ENCODE measurements around the gene TRAF1. TPM values are rescaled to one million over a fixed set of nuclear protein-coding genes. Genes with fewer than 3 reads are reported as not detected.

The TRAF1 gene
- total RNA-seq, 4 donors from 2014 or later: 2.2 to 7.2 (median 4.3) TPM

DNA sequence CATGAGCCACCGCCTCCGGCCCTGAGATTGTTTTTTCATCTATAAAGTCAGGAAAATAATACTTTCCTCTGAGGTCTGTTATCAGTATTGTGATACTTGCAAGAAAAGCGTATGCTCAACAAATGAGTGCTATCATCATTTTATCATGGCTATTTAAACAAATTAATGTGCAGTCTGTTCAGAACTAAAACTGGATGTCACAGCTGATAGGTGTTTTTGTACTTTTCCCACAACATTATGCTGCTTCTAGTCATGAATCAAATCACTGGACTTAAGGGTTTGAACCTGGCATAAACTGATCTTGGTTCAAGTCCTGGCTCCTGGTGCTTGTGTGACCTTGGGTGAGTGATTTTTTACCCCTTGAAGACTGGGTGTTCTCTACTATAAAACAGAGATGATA is 28.2 kb downstream of the TRAF1 start:
- in situ Hi-C loops (cut with MboI; ENCODE audit: low pct_ligation_motif_present in 1 of 4, low pct_unique_long_range_greater_than_20kb in 1 of 4, low sequenced_read_pairs in 3 of 4): no loop called here
- 71 to 94% methylated on average over 1 to 3 of the region's 3 CpGs for WGBS, 2 donors (ENCODE audit: low coverage in 1 of 2)
- no peak overlapping the region for H3K27ac ChIP-seq
- H3K4me3 ChIP-seq: no peak overlapping the region
- intact Hi-C loops (cut with DNase I; ENCODE audit: low total_unique reads): no loop called here
- no peaks in the 10 kb centered on the region for H3K36me3 ChIP-seq
- no peaks in the 10 kb centered on the region for H3K9me3 ChIP-seq
- no peak for TF ChIP-seq POLR2AphosphoS5 (IDR thresholded peaks at IDR 0.05)
- no peak for TF ChIP-seq POLR2A (IDR thresholded peaks at IDR 0.05)
- TF ChIP-seq CTCF (IDR thresholded peaks at IDR 0.05): no peak
- TF ChIP-seq EP300 (IDR thresholded peaks at IDR 0.05; ENCODE audit: low read depth): no peak
- H3K27me3 ChIP-seq: no peaks in the 10 kb centered on the region
- no peak for DNase-seq
- H3K4me1 ChIP-seq: peaks cover 2 to 18% (median 9%) of the 10 kb centered on the region in 4 donors

DNA sequence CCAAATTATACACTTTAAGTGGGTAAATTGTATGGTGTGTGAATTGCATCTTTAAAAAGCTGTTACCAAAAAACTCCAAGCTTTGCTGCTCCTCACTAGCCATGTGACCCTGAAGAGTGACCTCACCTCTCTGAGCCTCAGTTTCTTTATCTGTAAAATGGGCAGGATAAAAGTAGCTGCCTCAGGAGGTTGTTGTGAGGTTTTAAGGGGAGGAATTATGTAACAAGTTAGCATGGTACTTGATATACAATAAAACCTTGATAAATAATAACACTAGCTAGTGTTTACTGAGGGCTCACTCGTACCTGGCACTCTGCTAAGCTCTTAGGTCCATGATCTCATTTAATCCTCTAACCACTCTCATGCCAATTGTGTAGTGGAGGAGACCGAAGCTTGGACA is 30.6 kb downstream of the TRAF1 start:
- in situ Hi-C loops (cut with MboI; ENCODE audit: low pct_ligation_motif_present in 1 of 4, low pct_unique_long_range_greater_than_20kb in 1 of 4, low sequenced_read_pairs in 3 of 4) (no loop called here), intact Hi-C loops (cut with DNase I; ENCODE audit: low total_unique reads) (no loop called here)
- DNase-seq: no peak
- Histone ChIP-seq H3K27me3 (no peaks in the 10 kb centered on the region), H3K4me1 (peaks cover 9 to 40% (median 16%) of the 10 kb centered on the region in 4 donors), H3K27ac (no peak overlapping the region), H3K36me3 (no peaks in the 10 kb centered on the region), H3K9me3 (no peaks in the 10 kb centered on the region), H3K4me3 (no peak overlapping the region)
- TF ChIP-seq POLR2AphosphoS5 (IDR thresholded peaks at IDR 0.05): no peak
- WGBS, 2 donors (ENCODE audit: low coverage in 1 of 2): 79 to 100% methylated on average over 2 of the region's 2 CpGs

- Histone ChIP-seq H3K27me3 (no peaks in the 10 kb centered on the region), H3K9me3 (no peaks in the 10 kb centered on the region), H3K4me1 (peaks cover 9 to 47% (median 24%) of the 10 kb centered on the region in 4 donors), H3K4me3 (peak overlapping the region in 3 of 4 donors; percentile 8 to 40 (median 24)), H3K36me3 (no peaks in the 10 kb centered on the region), H3K27ac (peak overlapping the region; percentile 51 to 70 (median 60))
- TF ChIP-seq CTCF (IDR thresholded peaks at IDR 0.05): no peak
- no peak for TF ChIP-seq EP300 (IDR thresholded peaks at IDR 0.05; ENCODE audit: low read depth)
- no peak for TF ChIP-seq POLR2AphosphoS5 (IDR thresholded peaks at IDR 0.05)
- TF ChIP-seq POLR2A (IDR thresholded peaks at IDR 0.05): no peak
- in situ Hi-C loops (cut with MboI; ENCODE audit: low pct_ligation_motif_present in 1 of 4, low pct_unique_long_range_greater_than_20kb in 1 of 4, low sequenced_read_pairs in 3 of 4) (no loop called here), intact Hi-C loops (cut with DNase I; ENCODE audit: low total_unique reads) (no loop called here)
- no peak for DNase-seq
- WGBS, 2 donors (ENCODE audit: low coverage in 1 of 2): 82 to 100% methylated on average over 1 to 63 of the region's 63 CpGs
Measured at GRCh38 chr9:120894321-120895148, 32.1 kb downstream of the TRAF1 start.

GRCh38 chr9:120893611-120894307 is 32.8 kb downstream of the TRAF1 start:
- peaks cover 9 to 47% (median 24%) of the 10 kb centered on the region in 4 donors for H3K4me1 ChIP-seq
- H3K4me3 ChIP-seq: no peak overlapping the region
- no peaks in the 10 kb centered on the region for H3K36me3 ChIP-seq
- intact Hi-C loops (cut with DNase I; ENCODE audit: low total_unique reads): no loop called here
- no peak for TF ChIP-seq POLR2A (IDR thresholded peaks at IDR 0.05)
- WGBS, 2 donors (ENCODE audit: low coverage in 1 of 2): 70 to 97% methylated on average over 4 to 13 of the region's 13 CpGs
- peak overlapping the region; percentile 51 to 70 (median 60) for H3K27ac ChIP-seq
- H3K27me3 ChIP-seq: no peaks in the 10 kb centered on the region
- no peak for DNase-seq
- in situ Hi-C loops (cut with MboI; ENCODE audit: low pct_ligation_motif_present in 1 of 4, low pct_unique_long_range_greater_than_20kb in 1 of 4, low sequenced_read_pairs in 3 of 4): no loop called here
- H3K9me3 ChIP-seq: no peaks in the 10 kb centered on the region
